GM19395 (cell line): ENCODE measurements around the gene RNMT.
"Not testable (repeated sequence)": the region's sequence is repeated elsewhere in the genome, so short reads cannot be mapped to it uniquely, and the experiment has no call there.

Experiments used
- ATAC-seq: cut with Tn5 transposase; IDR thresholded peaks from one replicate; pipeline ENCODE4 v1.9.1; 2021; ENCODE audit warnings: mild to moderate bottlenecking, moderate library complexity; ENCODE audit not compliant: unreplicated experiment

Gene RNMT

GRCh38 chr18:13730481-13730880 lies 4.0 kb downstream of the RNMT start:
- no peak for ATAC-seq

DNA sequence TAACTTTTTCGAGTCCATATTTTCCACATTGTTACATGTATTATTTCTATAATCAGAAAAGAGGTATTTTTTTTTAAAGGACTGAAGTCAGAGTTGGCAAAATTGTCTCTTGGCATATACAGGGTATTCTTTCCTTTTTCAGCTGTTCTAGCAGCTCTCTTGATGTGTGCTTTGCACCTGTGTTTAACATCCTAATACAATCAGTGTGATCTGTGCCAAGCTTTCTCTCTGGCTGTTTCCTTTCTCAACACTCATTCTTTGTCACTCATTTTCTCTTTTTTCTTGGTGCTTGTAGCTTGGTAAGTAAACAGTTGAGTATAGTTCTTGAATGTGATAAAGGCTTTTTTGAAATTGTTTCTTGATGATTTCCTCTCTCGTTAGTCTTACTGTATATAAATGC lies 9.2 kb downstream of the RNMT start:
- no peak for ATAC-seq

DNA sequence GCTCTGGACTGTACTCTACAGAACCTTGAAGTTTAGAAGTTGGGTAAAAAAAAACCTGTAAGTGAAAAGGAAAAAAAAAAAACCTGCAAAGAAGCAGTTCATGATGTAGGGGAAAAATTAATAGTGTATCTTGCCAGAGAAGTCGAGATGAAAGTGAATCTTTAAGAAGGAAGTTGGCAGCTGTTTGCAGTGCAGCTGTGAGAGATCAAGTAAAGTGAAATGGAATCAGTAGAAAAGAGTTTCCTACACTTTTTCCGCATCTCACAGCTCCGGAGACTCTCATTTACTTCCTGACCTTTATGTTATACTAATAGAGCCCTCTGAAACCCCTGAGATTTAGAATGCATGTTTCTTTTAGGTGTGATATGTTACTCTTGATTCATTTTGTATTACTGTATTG lies 19.2 kb downstream of the RNMT start:
- ATAC-seq = no peak

- ATAC-seq = no peak
These were observed 20.2 kb downstream of the RNMT start for GRCh38 chr18:13746633-13747032.

GRCh38 chr18:13751599-13751998 lies 25.1 kb downstream of the RNMT start:
- ATAC-seq = not testable (repeated sequence)

DNA sequence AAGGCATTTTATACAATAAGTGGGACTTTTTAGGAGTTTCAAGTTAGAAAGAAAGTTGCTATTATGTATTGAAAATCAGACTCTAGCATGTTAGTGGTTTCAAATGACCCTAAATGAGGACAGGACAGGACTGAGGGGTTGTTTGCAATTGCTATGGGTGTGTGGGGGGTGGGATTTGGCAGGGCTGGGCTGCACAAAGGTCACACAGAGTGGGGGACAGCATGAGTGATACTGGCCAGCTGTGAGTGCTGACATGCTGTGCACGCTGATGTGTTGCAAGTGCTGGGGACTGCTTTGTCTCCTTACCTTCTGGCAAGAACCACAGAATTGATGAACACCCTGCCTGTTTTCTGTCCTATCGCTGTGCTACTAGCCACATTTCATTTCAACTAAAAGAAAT lies 29.8 kb downstream of the RNMT start:
- ATAC-seq = no peak

GRCh38 chr18:13756671-13757070 lies 30.2 kb downstream of the RNMT start:
- no peak for ATAC-seq

GRCh38 chr18:13758622-13759021 lies 32.1 kb downstream of the RNMT start:
- no peak for ATAC-seq

DNA sequence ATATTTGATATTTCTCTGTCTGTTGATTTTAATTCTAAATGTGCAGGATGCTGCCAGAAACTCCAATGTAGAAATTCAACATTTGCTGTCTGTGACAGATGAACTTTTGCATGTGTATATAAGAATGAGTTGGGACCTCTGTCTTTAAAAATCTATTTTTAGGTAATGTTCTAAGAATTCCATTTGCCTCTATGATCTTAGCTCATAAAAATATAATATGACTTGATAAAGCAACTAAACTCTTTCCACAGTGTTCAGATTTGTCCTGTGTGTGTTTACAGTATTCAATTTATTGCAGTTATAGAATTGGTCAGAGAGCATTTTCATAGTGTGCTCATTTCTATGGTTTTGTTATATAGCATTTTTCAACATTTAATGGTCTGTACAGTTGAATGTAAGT lies 33.6 kb downstream of the RNMT start:
- ATAC-seq = no peak

- no peak for ATAC-seq
These were observed 36.4 kb downstream of the RNMT start for GRCh38 chr18:13762690-13763439.

DNA sequence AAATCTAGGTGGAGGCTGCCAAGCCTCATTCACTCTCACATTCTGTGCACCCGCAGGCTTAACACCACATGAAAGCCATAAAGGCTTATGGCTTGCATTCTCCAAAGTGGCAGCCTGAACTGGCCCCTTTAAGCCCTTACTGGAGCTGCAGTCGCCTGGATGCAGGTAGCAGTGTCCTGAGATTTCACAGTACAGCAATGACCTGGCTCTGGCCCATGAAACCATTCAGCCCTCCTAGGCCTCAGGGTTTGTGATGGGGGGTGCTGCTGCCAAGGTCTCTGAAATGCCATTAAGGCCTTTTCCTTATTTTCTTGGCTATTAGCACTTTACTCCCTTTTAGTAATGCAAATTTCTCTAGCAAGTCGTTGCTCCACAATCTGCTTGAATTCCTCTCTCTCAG lies 48.6 kb downstream of the RNMT start:
- no peak for ATAC-seq

DNA sequence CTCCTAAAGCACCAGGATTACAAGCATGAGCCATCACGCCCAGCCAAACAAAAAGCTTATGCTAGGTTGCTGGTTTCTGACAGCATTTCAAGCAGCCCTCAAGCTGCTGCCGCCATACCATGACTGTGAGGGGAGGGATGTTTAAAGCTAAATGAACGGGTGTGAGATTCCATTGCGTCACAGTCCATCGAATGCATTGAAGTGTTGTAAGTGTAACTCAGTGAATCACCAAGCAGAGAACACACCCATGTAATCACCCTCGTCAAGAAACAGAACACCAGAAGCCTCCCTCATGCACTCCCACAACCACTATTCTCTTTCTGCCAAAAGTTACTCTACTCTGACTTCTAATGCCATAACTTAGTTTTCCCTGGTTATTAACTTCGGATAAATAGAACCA lies 64.7 kb downstream of the RNMT start:
- no peak for ATAC-seq

DNA sequence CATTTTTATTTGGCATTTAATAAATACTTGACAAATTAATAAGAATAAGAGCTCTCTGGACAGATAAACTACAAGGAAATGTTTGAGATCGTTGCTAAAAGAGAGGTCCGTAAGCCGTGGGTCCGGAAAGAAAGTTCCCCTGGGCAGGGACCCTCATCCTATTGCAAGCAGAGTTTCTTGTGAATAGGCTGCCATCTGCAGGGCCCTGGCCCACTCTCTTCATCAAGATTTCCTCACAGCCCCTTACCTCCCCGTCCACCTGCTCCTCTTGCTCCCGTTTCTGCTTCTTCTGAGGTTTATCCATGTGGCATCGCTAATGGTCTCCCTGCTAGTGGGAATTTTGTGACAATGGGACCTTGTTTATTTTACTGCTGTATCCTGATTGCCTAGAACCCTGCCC lies 67.3 kb downstream of the RNMT start:
- no peak for ATAC-seq

DNA sequence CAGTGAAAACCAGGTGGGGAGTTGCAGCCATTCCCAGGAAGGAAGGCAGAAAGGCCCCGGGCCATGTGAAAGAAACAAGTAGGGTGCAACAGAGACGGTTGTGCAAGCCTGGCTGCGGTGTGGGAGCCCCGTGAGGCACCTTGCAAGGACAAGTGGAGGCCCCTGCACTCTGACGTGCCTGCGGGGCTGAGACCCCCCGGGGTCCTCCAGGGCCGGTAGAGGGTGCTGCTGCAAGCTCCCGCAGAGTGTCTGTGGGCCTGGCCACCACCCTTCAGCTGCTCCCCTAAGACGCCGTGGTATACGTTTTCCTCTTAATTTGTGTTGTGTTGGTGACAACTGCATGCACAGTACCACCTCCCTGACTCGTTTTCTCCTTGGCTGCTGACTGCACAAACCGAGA lies 70.0 kb downstream of the RNMT start:
- ATAC-seq = no peak

- ATAC-seq = no peak
These were observed 70.7 kb downstream of the RNMT start for GRCh38 chr18:13797157-13797611.

GRCh38 chr18:13799396-13799795 lies 72.9 kb downstream of the RNMT start:
- ATAC-seq = no peak

- peak; percentile 61 for ATAC-seq
These were observed 74.2 kb downstream of the RNMT start for GRCh38 chr18:13800505-13801259.

GRCh38 chr18:13801260-13801601 lies 74.8 kb downstream of the RNMT start:
- no peak for ATAC-seq

- ATAC-seq = peak; percentile 53
These were observed 77.8 kb downstream of the RNMT start for GRCh38 chr18:13804305-13804704.

DNA sequence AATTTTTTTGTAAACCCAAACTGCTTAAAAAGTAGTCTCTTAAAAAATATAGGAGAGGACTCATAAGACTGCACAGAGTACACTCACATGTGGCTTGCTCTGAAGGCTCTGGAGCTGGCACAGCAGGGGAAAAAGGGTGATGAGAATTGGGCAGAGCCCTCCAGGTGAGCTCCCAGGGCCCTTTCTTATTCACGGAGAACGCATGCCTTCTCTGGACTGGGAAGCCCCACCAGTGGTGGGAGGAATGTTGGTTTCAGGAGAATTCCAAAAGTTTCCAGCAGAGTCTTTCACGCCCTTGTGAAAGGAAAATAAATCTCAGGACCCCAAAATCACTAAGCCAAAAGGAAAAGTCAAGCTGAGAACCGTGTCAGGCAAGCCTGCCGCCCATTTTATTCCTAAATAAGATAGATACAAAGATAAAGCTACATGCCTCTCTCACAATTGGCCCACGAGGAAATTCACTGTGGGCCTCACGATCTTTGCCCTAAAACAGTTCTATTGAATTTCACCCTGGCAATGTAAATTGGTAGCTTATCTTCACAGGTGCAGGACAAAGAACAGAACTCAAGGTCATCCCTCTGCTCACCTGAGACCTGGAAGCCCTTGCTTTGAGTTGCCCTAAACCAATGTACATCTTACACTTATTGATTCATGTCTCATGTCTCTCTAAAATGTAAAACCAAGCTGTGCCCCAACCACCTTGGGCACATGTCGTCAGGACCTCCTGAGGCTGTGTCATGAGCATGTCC lies 82.0 kb downstream of the RNMT start:
- no peak for ATAC-seq

DNA sequence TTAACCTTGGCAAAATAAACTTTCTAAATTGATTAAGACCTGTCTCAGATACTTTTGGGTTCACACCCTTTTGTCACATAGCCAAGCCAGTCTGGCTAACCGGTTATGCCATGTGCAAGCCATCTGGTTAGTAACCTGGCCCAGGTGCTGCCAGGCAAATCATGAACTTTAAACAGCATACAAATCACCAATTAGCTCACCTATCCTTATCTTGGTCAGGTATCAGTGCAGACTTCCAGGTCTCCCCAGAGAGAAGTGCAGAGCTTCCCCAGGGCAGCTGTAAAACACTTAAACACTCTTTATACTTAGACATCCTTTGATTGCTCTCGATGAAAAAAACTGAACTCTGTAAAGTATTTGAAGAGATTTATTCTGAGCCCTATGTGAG lies 82.6 kb downstream of the RNMT start:
- ATAC-seq = no peak
